Measurements from ENCODE around the gene HES4.
"Not testable (repeated sequence)": the region's sequence is repeated elsewhere in the genome, so short reads cannot be mapped to it uniquely, and the experiment has no call there.

HES4 gene

DNA sequence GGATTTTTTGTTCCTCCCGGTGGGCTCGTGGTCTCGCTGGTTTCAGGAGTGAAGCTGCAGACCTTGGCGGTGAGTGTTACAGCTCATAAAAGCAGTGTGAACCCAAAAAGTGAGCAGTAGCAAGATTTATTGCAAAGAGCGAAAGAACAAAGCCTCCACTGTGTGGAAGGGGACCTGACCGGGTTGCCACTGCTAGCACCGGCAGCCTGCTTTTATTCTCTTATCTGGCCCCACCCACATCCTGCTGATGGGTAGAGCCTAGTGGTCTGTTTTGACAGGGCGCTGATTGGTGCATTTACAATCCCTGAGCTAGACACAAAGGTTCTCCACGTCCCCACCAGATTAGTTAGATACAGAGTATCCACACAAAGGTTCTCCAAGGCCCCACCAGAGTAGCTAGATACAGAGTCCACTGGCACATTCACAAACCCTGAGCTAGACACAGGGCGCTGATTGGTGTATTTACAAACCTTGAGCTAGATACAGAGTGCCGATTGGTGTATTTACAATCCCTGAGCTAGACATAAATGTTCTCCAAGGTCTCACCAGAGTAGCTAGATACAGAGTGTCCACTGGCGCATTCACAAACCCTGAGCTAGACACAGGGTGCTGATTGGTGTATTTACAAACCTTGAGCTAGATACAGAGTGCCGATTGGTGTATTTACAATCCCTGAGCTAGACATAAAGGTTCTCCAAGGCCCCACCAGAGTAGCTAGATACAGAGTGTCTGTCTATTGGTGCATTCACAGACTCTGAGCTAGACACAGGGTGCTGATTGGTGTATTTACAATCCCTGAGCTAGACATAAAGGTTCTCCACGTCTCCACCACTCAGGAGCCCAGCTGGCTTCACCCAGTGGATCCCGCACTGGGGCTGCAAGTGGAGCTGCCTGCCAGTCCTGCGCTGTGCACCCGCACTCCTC lies 17.8 kb upstream of the HES4 start:
- not testable (repeated sequence) for DNase-seq

DNA sequence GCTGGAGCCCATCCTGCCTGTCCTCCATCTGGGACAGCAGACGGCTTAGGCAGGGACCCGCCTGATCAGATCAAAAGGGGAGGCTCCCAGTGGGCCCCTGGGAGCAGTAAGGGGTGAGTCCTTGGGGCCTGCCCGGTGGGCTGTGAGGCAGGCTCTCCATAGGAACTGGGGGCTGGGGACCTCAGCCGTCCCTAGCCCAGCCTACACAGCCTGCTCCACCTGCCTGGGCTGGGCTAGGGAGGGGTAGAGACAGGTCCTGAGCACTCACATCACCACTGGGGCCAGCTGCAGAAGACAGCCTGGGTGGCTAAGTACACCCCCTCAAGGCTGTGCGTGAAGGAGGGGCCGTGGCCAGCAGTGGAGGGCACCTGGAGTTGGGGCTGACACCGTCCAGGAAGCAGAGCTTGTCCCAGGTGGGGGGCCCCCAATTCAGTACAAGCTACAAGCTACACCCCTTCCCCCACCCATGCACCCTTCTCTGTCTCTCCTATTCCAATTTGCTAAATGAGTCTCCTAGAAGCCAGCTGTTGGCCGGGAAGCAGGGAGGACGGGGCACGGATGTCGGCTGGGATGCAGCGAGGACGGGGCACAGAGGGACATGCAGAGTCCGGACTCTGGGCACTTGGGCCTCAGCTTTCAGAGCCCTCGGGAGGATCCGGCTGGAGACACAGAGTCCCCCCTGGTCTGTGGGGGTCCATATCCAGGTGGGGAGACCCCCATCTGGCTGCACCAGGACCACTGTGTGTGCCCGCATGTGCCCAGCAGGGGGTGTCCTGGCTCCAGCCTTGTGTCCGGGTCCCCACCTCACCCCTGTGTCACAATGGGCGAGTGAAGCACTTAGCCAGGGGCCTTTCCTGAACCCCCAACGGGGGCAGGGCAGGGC lies 15.1 kb upstream of the HES4 start:
- no peak for DNase-seq

DNA sequence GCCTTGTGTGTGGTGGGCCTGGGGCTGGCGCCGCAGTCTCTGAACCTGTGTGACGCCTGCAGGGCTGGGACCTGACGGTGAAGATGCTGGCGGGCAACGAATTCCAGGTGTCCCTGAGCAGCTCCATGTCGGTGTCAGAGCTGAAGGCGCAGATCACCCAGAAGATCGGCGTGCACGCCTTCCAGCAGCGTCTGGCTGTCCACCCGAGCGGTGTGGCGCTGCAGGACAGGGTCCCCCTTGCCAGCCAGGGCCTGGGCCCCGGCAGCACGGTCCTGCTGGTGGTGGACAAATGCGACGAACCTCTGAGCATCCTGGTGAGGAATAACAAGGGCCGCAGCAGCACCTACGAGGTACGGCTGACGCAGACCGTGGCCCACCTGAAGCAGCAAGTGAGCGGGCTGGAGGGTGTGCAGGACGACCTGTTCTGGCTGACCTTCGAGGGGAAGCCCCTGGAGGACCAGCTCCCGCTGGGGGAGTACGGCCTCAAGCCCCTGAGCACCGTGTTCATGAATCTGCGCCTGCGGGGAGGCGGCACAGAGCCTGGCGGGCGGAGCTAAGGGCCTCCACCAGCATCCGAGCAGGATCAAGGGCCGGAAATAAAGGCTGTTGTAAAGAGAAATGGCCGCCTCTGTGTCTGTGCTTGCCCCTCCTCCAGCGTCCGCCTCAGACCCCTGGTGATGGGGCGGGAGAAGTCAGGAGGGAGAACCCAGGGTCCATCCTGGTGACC lies 14.2 kb upstream of the HES4 start:
- DNase-seq, result peak; percentile 36

DNA sequence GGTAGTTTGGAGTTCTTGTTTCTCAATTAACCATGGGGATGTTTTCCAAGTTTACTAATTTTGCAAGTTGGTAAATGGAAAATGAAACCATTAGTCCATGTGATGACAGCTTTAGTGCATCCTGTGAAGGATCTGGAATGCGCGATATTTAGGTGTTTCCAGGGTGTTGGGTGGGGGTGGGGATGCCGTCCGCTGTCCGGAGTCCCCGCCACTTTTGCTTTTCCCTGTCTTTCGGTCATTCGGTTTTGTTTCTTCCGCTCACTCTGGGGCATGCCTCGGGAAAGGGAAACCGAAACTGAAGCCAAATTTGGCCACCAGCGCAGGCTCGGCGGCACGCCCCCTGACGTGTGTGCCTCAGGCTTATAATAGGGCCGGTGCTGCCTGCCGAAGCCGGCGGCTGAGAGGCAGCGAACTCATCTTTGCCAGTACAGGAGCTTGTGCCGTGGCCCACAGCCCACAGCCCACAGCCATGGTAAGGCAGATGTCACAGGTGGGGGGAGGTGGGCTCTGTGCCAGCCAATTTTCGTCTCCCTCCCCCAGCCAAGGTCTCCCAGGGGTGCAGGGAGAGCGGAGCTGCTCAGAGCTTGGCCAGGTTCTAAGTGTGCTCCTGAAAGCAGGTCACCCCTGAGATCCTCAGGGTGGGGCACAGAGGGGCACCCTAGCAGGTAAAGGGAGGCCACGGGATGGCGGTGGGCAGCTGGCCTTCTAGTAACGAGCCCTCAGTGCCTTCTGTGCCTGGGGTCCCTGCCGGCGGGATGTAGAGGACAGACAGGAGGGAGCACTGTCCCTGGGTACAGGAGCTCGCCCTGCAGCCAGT lies 13.4 kb upstream of the HES4 start, which contains the start of gene ISG15:
Gene ISG15, plus strand, starts transcription at position 393 of the 817 bp plus-strand sequence. Its CDS starts 77 bp downstream, at position 470.
- peak; percentile 69 for DNase-seq

DNA sequence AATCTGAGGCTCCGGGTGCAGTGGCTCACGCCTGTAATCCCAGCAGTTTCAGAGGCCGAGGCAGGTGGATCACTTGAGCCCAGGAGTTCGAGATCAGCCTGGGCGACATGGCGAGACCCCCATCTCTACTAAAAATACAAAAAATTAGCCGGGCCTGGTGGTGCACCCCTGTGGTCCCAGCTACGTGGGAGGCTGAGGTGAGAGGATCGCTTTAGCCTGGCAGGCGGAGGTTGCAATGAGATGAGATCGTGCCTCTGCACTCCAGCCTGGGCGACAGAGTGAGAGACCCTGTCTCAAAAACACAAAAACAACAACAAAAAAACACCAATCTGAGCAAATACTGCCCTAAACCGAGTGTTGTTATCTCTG lies 12.8 kb upstream of the HES4 start:
- not testable (repeated sequence) for DNase-seq

DNA sequence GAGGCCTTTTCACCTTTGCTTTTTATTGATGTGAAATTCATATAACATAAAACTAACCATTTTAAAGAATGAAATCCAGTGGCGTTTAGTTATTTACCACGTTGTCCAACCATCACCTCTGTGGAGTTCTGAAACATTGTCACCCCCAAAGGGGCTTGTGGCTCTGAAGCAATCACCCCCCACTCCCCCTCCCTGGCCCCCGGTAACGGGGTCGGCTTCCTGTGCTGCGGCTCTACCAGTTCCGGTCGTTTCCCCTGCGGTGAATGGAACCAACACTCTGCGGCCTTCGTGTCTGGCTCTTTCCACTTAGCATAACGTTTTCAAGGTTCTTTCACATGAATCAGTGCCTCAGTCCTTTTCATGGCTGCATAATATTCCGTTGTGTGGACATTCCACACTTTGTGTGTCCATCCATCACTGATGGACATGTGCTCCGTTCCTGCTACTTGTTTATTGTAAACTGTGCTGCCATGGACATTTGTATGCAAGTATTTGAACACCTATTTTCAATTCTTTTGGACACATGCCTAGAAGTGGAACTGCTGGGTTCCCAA lies 11.6 kb upstream of the HES4 start:
- DNase-seq, result no peak

DNA sequence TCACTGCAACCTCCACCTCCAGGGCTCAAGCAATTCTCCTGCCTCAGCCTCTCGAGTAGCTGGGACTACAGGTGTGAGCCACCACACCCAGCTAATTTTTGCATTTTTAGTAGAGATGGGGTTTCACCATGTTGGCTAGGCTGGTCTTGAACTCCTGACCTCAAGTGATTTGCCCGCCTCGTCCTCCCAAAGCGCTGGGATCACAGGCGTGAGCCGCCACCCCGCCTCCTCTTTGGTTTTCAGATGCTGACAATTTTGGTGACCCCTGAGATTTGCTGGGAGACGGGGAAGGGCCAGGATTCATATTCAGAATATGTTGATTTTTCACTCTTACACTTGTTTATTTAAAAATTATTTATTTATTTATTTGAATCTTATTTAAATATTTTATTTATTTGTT lies 10.2 kb upstream of the HES4 start:
- DNase-seq, result not testable (repeated sequence)

DNA sequence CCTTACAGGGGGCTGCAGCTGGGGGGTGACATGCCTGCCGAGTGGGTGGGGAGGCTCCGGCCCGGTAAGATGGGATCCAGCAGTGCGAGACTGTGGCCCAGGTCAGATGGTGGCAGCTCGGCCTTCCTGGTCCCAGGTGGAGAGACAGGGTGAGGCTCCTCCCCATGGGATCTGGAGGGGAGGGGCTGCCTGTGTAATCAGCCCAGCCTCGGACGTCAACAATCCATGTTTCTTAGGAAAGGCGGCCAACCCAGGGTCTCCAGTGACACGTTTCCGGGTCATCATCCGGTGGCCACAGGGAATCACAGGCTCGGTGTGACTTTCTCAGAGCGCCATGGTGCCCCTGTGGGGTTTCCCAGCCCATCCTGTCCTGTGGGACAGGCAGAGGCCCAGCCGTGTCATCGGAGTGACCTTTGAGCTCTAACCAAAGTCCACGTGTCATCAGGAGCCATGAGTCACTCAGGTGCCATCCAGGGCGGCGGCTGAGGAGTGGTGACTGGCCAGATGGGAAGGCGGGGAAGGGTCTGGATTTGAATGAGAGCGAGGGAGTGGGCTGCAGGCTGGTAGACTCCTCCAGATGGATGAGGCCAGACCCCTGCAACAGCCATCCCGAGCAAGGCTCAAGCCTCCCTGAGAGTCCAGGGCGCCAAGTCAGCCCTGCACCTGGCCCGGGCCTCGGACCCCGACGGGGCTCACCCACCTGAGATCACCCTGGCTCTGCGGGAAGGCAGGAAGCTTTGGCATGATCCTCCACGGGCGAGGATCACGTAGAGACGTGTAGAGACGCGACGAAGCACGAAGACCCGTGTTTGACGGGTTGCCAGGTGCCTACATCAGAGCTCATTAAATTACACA lies 6.6 kb upstream of the HES4 start:
- DNase-seq, result peak; percentile 17

DNA sequence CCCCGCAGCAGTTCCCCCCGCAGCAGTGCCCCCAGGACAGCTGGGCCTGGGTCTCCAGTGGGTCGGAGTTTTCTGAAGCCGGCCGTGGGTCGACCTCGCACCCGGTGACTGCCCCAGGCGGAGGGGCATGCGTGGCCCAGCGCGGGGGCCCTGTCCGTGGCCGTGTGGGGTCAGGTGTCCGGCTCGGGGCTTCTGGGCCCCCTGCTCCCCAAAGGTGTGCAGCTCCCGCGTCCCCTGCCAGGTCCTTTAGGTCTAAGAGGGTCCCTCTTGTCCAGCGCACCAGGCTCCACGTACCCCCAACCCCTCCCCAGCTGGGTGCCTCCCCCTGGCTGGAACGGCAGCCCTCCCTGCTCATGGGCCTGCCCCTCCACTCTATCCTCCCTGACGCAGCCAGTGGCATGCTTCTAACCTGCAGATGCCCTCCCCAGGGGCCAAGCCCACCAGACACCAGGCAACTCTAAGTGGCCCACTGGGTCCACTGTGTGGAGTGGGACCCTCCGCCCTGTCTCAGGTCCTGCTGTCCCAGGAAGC lies 5.9 kb upstream of the HES4 start:
- no peak for DNase-seq

DNA sequence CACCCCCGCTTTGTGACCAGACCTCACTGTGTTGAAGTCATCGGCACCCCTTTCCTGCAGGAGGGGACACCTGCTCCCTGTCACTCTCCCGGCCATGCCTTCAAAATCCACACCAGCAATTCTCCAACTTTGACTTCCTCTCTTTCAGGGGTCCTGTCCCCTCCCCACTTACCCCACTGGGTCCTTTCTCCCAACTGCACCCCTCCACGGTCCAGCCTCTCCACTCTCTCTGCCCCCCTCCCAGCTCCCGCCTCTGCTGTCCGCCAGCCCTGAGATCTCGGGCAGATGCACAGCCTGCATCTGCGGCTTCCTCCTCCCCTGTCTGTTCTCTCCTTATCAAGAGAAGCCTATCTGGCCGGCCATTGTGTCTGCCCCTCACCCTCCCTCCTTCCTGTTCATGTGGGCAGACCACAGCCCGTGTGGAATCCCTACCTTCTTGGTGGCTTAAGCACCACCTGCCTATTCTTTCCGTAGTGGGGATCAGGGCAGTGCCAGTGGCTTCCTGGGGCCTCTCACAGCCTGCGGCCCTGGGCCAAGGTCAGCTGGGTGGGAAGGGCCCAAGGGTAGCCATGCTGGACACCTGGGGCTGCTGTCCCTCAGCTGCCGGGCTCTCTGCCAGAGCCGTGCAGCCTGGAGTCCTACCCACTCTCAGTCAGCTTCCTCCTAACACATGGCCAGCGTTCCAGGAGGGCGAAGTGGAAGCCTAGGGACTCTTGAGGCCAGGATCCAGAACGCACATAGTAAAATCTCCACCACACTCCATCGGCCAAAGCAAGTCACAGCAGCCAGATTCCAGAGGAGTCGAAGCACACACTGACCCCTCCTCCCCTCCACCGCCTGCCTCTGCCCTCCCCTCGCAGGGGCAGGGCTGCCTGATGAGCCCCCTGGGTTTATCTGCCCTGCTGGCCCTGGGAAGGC lies 5.1 kb upstream of the HES4 start:
- DNase-seq, result peak; percentile 47

DNA sequence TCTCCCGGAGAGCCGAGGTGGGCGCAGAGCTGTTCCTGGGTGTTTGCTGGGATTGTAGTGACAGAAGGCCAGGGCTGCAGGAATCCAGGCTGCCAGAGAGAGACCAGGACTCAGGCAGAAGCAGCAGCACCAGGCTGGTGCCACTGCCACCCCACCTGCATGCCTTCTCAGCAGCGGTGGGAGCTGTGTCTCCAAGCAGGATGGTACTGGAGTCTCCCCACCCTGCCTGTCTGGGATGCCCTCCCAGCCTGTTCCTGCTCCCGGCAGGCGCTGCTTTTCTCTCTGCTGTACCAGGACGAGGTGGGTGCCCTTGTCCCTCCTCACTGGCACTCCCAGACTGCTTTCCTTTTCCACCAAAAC lies 4.5 kb upstream of the HES4 start:
- no peak for DNase-seq

DNA sequence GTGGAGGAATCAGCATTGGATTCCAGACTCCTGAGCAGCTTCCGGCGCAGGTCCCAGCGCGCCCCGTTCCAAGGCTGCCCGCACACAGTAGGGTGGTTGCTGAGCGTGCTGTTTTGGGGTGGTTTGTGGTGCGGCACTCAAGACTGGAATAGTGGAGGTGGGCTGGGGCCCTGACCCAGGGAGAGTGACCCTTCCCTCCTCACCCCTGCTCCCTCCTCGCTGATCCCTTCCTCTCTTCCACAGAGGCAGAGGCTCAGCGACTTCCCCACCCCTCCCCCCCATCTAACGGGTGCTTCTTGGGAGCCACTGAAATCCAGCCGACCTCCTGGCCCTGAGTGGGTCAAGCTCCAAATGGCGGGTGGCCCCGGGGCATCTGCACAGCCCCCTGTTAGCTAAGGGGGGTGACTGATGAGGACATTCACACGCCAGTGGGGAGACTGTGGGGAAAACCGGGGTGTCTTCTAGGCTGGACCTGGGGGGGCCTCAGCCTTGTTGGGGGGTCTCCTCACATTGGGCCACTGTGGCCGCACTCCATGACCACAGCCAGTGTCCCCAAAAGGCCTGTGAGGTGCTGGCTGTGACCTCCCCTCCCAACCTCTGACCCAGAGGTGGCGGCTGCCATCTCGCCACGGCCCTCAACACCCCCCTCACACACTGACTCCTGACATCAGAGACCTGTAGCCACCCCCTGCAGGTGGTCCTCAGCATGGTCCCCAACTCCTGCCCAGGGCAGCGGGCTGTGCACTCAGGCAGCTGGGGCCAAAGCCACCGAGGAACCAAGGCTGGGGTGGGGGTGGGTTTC lies 3.9 kb upstream of the HES4 start:
- DNase-seq, result no peak

DNA sequence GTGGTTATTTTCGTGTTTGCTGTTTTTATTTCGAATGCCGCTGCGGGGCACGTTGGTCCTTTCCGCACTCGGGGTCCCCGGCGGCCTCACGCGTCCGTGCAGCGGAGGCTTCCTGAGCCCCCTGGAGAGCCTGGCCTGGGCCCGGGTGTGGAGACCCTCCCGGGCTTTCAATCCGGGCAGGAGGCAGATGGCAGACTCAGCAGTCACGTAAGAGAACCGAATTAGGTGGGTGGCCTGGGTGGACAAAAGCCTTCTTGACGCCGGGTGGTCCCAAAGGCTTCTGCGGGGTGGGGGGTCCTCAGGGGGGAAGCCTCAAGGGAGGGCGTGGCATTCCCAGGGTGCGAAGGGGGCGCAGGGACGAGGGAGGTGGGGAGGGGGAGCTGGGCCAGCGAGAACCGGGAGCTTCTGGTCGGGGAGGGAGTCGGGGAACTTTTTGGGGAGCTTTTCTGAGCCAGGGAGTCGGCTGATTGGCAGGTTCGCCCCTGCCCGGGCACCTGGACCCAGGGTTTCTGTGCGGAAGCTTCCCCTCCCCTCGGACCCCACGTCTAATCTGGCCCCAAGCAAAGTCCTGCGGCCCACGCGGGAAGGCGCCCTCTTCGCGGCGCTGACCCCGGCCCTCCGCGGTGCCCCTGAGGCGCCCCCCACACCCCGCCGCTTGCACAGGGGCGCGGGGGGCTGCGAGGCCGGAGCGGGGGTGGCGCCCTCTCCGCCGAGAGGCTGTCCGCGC lies 1.3 kb upstream of the HES4 start:
- peak; percentile 44 for DNase-seq

DNA sequence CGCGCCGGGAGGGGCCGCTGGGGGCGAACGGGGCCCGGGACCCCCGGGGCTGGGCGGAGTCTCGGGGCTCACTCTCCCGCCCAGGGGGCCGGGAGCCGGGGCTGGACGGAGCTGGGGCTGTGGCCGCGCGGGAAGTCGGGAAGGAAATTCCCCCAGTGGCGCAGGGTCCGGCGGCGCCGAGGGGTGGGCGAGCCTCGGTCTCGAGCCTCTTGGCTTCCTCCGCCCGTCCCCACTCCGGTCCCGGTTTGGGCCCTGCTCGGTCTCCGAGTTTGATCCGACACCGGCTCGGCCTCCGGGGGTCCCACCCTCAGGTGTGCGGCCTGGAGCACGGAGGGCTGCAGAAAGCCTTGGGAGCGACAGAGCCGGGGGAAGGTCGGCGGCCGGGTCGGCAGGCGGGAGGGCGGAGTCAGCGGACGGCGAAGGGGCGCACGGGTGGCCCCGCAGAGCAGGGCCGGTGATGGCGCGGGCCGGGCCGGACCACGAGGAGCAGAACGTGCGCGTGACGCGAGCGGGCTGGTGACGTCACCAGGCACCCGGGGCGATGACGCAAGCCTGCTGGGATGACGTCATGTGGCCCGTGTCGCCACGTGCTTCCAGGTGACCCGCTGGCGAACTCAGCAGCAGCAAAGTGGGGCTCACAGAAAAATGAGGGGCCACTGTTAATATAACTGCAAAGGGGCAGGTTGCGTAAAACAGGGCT lies 610 bp upstream of the HES4 start:
- DNase-seq, result peak; percentile 60

DNA sequence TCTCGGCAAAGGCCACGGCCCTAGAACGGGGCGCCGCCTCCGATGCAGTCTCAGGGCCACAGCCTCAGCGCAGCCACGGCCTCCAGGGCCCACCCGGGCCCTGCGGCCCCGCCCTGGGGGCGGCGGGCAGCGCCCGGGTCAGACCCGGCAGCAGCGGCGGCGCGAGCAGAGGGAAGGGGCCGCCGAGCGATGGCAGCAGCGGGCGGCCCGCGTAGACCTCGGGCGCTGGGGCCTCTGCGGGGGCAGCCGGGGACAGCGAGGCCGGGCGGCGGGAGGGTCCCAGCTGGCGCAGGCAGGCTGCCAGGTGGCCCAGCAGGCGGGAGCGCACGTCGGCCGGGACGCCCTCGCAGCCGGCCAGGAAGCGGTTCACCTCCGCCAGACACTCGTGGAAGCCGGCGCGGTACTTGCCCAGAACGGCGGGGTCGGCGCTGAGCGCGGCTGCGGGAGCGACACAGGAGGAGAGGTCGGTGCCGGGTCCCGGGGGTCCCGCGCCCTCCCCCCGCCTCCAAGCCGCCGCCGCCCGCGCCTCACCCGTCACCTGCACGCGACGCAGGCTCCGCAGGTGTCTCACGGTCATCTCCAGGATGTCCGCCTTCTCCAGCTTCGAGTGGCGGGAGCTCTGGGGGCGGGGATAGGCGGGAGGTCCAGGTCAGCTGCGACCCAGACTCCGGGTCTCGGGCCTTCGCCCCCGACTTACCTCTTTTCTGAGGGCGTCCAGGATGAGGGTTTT lies 737 bp downstream of the HES4 start:
- peak; percentile 53 for DNase-seq

DNA sequence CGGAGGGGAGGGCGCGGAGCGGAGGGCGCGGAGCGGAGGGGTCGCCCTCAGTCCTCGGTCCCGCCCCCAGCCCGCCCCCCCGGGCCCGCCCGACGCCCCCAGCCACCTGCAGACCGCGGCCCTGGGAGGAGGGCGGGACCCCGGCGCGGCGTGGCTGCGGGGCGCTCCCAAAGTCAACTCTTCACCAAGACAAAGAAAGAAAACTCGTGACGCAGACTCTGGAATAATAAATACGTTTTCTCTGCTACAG lies 1.2 kb downstream of the HES4 start:
- no peak for DNase-seq

Measured in NCI-H69 (cell line).